HG03521 (cell line): Measurements from ENCODE around the gene EPB41L1.

Source experiments
- ATAC-seq: cut with Tn5 transposase; IDR thresholded peaks from one replicate; pipeline ENCODE4 v1.9.1; 2021; ENCODE audit warnings: mild to moderate bottlenecking, moderate library complexity; ENCODE audit not compliant: unreplicated experiment

Gene EPB41L1

DNA sequence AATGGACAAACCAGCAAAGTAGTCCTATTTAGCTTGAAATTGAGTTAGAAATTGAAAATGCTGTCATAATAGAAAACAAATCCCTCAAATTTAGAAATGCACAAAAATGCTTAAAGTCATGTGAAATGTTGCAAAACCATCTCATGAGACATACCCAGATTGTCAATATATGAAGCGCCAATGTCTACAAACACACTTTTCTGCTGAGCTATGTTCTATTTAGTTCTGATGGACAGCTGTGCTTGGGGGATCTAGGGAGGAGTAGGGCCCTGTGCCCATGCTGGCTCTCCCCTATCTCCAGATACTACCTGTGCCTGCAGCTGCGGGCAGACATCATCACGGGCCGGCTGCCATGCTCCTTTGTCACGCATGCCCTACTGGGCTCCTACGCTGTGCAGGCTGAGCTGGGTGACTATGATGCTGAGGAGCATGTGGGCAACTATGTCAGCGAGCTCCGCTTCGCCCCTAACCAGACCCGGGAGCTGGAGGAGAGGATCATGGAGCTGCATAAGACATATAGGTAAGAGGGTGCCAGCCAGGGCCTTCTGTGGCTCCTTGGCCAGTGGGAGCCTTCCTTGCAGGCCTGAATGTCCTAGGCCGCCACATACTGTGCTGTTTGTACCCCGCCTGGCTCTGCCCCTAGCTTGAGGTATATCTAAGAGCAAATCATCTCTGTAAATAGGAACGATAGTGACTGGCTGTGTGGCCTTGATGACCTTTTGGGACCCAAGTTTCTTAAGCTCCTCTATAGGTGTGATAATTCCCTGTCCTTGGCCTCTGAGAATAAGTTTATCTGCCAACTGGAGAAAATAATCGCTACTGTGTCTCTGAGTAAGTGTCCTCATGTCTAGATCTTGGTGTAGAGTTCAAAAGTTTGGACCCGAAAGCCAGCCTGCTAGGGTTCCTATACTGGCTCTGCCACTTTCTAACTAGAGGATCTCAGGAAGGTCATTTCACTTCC is 30.6 kb downstream of the EPB41L1 start:
- no peak for ATAC-seq

DNA sequence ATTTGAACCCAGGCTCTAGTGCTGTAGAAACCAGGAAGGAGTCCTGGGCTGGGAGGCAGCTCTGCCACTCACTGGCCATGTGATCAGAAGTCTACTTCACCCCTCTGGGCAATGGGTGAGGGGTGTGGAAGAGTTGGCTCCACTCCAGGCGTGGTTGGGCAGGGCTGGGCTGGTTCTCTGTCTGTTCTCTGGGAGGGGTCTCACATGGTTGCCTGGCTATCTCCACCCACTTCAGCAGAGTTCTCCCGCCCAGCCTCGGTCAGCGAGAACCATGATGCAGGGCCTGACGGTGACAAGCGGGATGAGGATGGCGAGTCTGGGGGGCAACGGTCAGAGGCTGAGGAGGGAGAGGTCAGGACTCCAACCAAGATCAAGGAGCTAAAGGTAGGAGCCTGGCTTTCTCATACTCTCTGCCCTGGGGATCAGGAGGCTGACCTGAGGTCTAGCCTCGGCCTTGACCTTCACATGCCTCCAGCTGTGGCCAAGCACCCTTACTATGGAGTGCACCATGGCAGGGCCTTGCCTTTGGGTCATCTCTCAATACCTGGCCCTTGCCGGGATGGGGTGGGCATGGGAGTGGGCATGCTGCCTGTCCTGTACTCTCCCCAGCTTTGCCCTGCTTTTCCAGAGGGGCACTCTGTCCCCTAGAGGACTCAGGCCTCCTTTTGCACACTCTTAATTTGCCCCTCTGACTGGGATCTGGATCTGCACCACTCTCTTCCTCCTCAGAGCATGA is 39.6 kb downstream of the EPB41L1 start:
- ATAC-seq: no peak

DNA sequence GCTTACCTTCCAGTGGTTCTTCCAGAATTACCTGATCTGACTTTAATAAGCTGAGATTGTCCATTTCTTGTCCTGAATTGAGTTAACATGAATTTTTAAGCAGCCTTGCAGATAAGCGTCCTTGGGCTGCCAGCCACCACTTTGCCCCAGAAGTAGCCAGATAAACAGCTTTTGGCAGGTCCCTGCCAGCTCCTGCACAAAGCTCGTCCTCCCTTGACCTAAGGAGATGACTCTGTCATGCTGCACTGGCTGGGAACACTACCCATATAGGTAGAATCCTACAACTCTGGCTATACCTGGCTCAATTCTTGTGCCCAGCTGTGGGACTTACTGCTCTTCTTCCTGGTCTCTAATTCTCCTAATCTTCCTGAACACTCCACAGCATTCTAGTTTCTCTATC is 42.1 kb downstream of the EPB41L1 start:
- no peak for ATAC-seq

DNA sequence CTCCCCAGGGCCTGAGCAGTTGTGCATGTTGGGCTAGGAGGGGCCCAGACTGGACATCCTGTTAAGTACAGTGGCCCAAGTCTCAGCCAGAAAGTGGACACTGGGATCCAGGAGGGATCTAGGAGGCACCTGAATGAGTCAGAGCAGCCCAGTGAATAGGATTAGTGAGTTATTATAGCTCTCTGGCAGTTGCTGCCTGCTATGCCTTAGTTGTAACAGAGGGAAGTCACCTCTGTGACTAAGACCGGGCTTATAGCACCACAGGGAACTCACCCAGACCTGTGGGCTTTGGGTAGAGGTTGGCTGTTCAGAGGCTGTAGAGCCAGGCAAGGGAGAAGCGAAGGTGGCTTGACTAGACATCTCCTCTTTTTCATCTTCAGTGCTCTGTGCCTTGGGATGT is 42.7 kb downstream of the EPB41L1 start:
- ATAC-seq: no peak

DNA sequence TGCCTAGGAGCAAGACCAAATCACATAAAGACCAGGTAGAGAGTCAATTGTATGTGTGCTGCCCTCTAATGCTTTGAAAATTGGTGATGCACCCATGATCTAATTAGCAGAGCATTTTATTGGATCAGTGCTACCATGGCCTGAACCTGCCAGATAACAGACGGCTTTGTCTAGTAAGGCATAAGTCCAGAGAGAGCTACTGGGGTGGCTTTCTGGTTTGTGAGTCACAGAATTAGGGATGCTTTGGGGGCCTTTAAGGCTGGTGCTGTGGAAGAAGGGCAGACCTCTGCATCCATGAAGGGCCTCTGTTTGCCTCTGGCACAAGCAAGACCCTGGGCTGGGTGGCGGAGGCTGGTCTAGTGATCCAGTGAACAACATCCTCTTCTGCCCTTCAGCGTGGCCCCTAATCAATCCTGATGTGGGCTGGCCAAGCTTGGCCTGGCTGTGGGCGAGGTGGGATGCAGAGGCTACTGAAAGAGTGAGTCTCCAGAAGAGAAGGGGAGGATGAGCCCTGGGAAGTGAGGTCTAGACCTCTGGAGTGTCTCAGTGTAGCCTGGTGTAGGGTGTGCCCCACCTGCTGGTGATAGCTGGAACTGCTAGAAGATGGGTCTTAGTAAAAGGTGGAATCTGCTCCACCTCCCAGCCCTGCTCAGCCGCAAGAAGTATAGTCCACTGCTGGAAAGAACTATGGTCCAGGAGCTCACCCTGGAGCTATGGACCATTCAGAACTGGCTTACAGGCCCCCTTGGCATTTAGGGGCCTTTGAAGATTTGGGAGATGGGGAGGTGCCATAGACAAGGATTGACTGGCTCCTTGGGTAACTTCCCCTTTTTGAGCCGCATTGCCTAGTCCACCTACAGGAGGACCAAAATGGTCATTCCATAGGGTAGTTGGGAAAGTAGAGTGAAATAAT is 45.1 kb downstream of the EPB41L1 start:
- no peak for ATAC-seq

DNA sequence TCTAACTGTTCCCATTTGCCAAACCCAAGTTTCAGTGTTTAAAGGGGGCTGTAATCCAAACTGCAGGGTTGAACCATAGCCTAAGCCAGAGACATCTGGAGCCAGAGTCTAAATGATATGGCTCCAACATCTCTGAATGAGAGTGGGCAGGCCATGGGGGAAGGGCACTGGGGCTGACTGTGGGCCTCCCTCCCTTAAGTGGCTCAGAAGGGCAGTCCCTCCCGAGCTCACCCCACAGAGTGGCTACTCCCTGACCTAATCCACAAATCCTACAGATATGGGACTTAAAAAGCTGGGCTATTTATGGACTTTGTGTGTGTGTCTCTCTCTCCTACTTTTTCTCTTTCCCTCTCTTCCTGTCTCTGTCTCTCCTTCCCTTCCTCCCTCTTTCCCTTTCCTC is 45.9 kb downstream of the EPB41L1 start:
- no peak for ATAC-seq

DNA sequence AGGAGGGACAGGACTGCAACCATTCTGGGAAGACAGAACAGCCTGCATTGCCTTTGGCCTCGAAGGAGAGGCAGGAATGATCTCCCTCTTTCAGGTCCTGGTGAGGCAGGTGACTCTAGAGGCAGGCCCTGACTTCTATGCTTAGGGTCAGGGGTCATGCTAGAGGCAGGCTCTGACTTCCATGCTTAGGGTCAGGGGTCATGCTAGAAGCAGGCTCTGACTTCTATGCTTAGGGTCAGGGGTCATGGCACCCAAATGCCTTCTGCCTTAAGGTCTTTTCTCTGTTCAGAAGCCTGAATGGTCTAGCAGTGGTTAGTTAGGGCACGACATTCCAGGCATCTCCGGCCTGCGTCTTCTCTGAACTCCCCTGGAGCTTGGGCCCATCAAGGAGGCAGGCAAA is 46.7 kb downstream of the EPB41L1 start:
- no peak for ATAC-seq

DNA sequence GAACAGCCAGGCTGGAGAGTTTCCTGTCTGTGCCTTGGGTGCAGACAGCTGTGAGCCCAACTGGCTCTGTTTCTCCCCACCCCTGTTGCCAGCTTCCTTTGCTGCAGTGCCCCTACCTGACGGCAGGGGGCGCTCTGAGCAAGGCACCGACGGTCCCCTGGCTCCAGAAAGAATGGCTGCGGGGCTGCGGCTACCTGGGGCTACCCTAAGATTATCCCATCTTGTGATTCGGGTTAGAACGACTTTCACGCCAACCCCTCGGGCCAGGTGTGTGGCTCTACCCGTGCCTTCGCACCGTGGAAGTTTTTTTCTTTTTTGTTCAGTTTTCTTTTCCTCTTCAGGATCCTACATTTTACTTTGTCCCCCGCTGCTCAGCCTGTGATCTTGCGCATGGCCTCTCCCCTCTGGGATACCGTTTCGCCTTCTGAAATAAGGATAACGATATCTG is 48.4 kb downstream of the EPB41L1 start:
- ATAC-seq: peak; percentile 50

DNA sequence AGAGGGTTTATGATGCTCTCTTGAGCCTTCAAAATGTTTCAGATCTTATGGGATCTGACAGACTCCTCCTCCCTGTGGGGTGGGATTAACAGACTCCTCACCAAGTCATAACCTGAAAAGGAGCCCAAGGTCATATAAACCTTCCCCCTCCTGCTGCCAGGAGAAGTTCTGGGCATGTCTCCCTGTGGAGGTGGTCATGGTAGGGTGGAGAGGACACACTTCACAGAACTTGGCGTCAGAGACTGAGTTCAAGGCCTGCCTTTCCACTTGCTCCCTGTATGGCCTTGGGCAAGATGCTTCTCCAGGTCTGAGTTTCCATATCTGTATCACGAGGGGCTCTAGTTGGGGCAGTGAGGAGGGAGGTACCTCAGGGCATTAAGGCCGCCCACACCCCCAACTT is 49.3 kb downstream of the EPB41L1 start:
- ATAC-seq: no peak

DNA sequence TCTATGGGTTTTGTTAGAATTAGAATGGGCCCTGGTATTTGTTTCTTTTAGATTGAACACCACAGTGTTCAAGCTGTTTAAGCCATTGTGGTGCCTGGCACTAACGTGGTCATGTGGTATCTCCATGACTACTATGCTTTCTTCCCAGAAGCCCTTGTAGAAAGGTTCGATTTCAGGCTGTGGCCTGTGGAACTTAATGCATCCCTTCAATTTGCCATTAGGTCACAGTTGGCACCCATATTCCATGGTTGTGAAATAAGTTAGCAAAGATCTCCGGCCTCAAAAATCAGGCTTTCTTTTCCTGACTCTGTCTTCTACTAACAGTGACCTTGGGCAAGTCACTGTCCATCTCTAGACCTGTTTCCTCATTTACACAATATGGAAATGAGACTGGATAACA is 50.5 kb downstream of the EPB41L1 start:
- no peak for ATAC-seq

DNA sequence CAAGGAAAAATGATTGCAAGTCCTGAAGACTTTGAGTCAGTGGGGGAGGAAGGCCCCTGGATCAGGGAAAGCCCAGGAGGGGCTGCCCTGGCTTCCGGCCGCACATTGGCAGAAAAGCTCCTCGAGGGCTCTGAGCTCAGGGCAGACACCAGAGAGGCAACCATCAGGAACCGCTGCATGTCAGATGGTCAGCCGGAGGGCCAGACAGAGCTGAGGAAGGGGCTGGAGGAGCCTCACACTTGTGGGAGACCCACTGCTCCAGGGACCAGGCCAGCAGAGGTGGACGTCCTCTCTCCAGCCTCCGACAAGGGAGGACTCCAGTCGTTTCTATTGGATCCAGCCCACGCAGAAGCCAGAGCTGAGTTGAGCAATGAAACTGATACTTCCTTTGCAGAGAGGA is 51.5 kb downstream of the EPB41L1 start:
- ATAC-seq: no peak

DNA sequence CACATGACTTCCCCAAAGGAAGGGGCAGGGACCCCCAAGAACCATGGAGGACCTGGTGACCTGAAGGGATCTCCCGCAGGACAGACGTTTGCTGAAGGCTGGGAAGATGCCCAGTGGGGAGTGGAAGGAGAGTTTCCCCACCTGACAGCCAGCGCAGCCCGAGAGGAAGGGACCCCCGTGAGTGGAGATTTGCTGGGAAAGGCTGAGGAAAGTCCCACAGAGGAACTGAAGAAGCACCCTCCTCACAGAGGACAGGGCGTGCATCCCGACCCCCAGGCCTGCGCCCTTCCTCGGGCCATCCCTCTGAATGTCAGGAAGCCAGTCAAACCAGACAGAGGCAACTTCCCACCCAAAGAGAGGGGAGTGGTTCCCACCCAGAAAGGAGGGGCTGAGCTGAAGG is 52.1 kb downstream of the EPB41L1 start:
- ATAC-seq: no peak

DNA sequence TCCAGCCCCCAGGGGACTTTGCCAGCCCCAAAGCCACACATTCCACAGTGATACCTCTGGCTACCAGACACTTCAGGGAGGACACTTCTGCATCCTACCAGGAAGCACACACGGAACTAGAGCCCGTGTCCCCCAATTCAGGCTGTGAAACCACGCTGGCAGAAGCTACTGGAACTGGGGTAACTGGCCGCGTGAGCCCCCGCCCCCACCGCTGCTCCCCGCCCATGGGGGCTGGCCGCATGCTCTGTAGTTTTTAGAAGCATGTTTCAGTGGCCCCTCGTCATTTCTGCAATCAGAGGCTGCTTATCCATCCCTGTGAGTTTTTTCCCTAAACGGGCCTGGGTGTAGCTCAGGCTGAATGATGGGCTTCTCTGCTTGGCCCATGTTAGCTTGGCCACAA is 53.1 kb downstream of the EPB41L1 start:
- no peak for ATAC-seq

DNA sequence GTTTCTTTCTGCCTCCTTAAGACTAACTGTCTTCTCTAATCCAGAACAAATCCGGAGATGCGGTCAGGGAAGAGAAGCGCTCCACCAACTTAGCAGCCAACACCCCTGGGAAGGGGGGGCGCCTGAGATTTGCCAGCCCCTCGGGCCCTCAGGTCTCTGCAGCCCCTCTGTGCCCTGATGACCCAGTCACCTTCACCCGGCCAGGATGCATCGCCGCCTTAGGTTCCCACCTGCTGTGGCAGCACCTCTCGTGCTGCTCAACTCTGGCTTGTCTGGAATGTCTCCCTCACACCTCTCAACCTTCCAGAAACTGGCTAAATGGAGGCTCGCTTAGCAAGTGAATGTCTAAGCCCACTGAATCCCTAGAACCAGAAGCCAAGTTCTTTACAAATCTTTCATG is 53.7 kb downstream of the EPB41L1 start:
- no peak for ATAC-seq

DNA sequence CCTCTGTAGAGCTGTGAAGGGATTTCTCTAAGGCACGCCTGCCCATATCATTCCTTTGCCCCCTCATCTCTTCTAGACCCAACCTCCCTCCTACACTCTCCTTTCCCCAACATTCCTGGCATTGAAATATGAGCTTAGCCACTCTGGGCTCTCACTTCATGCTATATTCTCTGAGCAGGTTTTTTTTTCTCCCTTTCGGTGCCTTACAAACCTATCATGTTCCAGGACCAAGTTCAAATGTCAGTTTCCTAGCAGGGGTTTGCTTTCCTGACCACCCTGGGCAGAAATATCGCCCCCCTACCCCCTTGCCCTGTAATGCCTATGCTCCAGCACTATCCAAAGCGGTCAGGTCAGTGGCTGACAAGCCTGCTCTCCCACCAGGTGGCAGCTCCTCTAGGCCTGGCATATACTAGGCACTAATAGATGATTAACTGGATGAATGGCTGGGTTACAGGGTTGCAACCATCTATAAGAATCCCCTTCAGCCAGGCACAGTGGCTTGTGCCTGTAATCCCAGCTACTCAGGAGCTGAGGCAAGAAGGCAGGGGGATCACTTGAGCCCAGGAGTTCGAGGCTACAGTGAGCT is 56.0 kb downstream of the EPB41L1 start:
- ATAC-seq: no peak

DNA sequence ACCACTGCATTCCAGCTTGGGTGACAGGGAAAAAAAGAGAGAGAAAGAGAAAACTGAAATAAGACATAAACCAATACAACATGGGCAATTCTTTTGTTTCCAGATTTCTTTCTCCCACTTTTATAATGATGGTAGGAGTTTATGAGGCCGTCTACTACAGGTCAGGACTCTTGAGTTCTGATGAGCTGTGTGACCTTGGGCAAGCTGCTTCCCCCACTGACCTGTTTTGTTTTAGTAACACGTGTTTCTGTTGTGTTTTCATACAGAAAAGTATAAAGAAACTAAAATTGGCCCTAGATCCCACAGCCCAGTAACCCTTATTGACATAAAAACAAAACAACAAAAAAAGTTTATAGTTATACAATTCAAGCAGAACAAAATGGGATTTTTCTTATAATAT is 58.8 kb downstream of the EPB41L1 start:
- no peak for ATAC-seq

DNA sequence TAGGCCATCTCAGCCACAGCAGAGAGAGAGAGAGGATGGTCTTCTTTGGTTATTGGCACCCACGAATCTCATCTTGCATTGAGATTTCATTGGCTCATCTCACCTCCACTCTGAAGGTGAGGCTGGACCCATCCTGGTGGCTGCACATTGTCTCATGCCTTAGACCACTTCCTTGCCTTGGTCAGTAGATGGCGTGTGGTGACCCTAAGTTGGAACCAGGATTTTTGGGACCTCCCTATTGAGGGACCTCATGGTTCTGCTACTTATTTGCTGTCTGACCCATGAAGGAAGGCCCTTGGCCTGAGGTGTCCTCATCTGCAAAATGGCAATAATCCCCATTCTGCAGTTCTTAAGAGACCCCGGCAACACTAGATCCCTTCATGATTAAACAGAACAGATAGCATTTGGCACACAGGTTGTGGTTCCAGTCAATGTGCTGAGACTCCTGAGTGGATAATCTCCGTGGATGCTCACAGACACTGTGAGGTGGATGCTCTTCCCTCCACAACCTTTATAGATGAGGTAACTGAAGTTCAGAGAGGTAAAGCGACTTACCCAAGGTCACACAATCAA is 60.2 kb downstream of the EPB41L1 start:
- no peak for ATAC-seq

DNA sequence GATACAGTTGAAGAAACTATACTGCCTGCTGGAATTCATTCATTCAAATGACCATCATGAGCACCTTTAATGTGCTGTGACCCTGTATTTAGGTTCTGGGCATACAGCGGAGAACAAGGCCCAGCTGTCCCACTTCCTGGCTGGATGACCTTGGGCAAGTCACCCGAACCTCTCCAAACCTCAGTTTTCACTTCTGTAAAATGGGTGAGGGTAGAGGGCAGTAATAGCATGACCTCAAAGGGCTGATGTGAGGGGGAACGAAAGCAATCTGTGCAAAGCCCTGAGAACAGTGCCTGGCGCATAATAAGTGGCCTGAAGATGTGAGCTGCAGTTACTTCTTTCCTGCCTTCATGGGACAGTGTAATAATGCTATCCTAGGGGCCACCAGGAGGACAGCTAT is 61.2 kb downstream of the EPB41L1 start:
- ATAC-seq: no peak

DNA sequence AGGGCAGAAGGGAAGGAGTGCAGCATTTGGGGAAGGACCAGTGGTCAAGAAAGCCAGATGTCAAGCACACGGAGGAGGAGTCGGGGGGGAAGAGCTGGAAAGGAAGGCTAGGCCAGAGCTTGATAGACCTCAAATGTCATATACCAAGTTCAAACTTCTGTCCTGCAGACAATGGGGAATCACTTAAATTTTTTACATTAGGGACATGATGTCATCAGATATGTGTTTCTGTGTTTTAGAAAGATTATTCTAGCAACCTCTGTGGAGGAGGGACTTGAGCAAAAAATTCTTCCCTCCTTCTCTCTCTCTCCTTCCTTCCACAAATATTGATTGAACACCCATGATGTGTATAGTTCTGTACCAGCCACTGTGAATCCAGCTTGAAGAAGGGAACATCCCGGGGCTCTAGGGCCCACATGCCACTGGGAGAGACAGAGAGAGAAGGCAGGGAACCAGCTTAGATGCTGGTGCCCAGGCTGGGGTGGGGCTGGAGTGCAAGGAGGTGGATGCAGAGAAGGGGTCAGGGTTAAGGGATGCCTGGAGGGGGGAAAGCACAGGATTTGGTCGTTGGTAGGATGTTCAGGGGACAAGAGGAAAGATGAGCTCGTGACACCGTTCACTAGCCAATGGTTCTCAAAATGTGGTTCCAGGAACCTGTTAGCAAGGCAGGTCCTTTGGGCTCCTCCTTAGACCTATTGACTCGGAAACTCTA is 61.9 kb downstream of the EPB41L1 start:
- no peak for ATAC-seq

DNA sequence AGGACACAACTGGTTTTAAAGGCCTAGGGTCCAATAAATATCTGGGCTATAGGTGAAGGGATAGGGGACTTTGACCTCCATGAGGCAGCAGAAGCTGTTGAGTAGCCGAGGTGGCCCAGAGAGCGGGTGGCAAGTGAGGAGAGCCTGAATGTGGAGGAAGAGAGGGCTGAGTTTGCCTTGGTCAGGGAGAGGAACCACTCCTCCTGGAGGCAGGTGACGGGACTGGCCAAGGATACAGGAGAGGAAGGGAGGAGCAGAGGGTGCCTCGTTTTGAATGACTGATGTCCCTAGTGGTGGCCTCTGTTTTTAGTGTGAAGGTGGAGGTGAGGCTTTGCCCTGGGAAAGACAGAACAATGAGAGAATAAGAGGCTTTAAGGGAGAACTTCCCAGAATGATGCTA is 62.7 kb downstream of the EPB41L1 start:
- ATAC-seq: no peak
